ENCODE measurements around the gene GPRC5C.
A peak's percentile ranks its signal among the peaks of the same experiment; 100 is the strongest.
"Not testable (repeated sequence)": the region's sequence is repeated elsewhere in the genome, so short reads cannot be mapped to it uniquely, and the experiment has no call there.

GPRC5C gene, protein sequence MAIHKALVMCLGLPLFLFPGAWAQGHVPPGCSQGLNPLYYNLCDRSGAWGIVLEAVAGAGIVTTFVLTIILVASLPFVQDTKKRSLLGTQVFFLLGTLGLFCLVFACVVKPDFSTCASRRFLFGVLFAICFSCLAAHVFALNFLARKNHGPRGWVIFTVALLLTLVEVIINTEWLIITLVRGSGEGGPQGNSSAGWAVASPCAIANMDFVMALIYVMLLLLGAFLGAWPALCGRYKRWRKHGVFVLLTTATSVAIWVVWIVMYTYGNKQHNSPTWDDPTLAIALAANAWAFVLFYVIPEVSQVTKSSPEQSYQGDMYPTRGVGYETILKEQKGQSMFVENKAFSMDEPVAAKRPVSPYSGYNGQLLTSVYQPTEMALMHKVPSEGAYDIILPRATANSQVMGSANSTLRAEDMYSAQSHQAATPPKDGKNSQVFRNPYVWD

DNA sequence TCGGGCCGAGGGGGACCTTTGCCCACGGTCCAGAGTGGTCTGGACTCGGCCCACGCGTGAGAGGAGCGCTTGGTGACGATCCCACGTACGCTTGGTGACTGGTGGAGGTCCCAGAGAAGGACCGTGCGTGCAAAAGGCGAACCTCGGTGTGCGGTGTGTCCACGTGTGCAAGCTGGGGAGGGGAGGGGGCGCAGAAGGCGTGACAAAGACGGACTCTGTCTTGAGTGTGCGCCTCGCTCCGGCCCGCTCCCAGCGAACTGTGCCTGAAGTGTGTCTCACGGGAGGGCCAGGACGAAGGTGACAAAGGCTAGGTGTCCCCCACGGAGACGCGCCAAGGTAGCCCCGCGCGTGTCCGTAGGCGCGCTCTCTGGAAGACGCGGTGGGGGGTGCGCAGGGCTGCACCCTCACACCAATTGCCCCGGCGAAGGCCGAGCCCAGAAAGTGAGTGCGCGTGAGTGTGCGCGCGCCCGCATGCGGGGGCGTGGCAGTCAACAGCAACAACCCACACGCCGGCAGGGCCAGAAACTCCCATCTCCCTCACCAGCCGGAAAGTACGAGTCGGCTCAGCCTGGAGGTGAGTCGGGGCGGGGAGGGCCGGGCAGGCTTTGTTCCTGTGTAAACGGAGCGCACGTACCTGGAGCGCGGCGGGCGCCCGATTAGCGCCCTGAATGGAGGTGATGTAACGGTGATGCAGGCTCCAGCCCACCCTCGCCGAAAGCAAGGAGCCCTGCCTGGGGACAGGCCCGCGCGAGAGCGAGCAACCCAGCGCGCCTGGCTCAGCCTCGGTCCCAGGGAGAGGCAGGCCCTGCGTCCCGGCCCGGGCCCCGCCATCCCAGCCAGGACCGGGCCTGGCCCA is at the start of gene GPRC5C:
Gene GPRC5C (plus strand): TSS at position 521 of the 856 bp plus-strand sequence. CDS start 7,689 bp downstream, outside the sequence.
- DNase-seq, result peak; percentile 46

DNA sequence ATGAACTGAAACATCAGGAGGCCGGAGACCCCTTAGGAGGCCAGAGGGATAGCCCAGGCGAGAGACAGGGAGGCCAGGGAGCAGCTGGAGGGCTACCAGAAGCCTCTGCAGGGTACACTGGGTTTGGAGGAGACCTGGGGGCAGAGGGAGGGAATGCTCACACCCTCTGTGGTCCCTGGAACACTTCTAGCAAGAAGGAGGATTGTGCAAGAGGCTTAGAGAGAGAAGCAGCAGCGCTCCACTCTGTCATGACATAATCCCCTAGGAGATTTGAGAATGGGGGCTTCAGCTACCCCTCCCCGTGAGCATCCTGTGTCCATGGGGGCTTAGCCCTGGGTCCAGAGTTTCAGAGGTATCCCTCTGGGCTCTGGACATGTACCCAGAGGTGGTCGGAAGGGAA is 48.7 kb upstream of the GPRC5C start:
- no peak for DNase-seq

DNA sequence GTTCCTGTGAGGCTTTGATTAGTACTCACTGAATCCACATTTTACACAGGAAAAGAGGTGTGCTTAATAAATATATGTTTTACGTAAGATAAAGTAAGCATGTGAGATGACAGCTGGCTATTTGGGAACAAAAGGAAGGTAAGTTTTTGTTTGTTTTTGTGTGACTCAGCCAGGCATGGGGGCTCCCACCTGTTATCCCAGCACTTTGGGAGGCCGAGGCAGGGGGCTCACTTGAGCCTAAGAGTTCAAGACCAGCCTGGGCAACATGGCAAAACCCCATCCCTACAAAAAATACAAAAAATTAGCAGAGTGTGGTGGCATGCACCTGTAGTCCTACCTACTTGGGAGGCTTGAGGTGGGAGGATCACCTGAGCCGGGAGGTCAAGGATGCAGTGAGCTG is 46.7 kb upstream of the GPRC5C start:
- no peak for DNase-seq

DNA sequence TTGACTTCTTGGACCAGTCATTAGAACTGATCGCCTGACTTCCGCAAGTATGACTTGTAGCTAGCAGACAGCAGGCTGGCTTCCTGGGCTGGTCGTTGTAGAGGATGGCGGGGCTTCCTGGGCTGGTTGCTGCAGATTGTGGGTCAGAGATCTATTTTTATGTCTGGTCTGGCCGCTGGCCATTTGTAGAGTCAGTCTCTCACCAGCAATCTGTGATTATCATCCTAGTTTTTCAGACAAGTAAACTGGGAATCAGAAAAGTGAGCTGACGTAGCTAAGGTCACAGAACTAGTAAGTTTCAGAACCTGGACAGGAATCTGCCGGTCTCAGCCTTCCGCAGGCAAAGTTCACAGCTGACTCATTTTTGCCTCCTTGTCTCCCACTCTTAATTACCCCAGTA is 45.5 kb upstream of the GPRC5C start:
- no peak for DNase-seq

DNA sequence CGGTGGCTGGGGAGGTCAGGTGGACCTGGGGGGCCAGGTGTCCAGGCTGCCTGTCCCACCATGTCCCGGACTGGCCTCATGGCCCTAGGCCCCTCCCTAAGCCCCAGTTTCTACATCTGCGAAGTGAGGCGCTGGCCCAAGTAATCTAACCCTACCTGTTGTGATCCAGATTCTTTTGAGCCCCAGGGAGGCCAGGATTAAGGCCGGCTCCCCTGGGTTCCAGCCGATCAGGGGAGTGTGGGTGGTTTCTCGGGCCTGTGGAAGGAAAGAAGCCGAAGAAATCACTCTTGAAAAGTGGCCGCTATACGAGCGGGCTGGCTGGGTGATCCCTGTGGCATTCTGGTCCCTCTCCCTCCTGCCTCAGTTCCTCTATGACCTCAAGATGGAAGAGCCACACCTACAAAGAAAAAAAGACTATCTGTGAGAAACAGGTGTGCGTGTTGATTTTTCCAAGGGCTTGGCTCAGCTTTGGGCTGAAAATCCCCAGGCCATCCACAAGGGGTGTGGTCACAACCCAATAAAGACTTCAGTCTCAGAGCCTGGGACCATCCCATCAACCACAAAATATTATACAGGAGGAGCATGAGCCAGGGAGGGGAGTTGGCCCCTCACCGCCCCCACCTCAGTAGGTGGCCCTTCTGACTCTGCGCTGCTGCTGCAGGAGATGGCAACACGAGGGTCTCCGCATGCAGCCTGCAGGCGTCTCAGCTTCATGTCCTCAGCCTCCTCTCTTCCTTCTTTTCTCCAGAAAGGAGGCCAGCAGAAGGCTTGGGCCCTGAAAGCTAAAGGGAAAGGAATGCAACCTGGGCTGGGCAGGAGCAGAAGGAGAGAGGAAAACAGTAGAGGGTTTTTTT is 44.3 kb upstream of the GPRC5C start:
- no peak for DNase-seq

DNA sequence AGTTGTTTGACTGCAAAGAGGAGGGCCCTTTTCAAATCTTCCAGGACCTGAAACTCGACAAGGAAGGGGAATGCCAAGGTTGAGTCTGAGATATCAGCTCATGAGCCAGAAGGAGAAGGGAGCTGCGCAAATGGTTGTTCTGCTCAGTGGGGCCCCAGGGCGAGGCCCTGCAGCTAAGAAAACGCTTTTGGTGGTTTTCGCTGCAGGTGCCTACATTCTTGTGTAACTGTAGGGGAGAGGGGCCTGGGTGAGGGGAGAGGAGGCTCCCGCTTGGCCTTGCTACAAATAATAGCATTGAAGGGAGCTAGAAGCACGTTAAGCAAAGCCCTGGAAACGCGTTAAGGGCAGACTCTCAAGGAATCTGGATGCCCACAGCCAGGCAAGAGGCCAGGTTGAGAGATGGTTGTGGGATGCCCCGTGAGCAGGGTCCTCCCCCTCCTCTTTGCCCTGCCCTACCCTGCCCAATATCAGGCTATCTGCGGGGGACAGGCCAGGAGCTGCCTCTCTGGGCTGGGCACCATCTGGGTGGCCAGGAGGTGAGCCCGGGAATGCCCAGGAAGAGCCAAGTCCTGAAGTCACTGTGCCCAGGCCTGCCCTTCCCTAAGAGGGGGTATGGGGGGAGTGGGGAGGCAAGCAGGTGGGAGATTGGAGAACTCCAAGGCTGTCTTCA is 42.7 kb upstream of the GPRC5C start:
- no peak for DNase-seq

DNA sequence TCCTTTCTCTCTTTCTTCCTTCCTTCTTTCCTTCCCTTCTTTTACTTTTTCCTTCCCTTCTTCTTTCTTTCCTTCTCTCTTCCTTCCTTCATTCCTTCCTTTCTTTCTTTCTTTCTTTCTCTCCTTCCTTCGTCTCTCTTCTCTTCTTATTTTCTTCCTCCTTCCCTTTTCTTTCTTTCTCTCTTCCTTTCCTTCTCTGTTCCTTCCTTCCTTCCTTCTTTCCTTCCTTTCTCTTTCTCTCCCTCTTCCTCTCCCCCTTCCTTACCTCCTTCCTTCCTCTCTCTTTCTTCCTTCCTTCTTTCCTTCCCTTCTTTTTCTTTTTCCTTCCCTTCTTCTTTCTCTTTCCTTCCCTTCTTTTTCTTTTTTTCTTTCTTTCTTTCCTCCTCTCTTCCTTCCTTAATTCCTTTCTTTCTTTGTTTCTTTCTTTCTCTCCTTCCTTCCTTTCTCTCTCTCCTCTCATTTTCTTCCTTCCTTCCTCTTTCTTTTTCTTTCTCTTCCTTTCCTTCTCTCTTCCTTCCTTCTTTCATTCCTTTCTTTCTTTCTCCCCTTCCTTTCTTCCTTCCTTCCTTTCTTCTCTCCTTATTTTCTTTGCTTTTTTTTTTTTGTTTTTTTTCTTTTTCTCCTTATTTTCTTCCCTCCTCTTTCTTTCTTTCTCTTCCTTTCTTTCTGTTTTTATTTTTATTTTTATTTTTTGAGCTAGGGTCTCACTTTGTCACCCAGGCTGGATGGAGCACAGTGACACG is 41.8 kb upstream of the GPRC5C start:
- DNase-seq, result no peak

DNA sequence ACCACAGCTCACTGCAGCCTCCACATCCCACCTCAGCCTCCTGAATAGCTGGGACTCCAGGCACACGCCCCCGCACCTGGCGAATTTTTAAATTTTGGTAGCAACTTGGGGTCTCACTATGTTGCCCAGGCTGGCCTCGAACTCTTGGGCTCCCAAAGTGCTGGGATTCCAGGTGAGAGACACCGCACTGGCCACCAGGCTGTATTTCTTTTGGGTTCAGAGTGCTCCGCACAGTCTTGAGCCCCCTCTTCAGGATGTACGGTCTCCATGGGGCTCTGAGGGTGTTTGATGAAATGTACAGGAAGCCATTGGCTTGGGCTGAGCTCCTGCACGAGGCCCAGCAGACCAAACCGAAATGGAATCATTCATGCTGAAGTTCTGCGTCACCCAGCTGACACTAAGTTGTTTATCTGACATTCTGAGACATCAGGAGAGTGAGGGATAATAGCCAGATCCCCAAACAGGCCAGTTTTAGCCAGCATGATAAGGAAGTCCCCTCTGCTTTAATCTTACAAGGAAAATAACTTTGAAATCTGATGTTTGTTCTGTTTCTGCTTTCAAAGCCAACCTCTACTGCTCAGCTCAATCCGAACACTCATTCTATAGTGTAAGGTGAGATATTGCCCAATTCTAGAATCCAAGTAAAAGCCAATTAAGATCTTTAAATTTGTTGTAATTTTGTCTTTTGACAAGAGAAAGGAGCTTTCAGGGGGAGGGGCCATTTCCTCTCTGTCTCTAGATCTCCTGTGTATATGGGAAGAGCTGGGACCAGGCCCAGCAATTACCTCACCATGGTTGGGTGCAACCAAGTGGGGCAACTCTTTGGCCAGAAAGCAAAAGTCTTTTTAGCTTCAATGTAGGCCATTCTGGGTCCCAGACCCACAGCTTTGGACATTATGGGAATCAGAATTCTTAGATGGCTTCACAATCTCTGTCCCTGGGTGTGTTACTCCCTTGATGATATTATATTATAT is 40.9 kb upstream of the GPRC5C start:
- DNase-seq, result no peak

DNA sequence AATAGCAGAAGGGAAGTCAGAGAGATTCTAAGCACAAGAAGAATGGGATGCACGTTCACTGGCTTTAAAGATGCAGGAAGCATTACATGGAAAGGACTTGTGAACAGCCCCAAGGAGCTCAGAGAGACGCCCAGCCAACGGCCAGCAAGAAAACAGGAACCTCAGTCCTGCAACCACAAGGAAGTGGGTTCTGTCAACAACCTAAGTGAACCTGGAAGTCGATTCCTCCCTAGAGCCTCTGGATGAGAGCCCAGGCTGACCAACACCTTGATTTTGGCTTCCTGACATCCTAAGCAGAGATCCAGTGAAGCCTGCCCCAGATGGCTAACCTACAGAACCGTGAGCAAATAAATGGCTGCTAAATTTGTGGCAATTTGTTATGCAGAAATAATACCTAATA is 40.1 kb upstream of the GPRC5C start:
- no peak for DNase-seq

DNA sequence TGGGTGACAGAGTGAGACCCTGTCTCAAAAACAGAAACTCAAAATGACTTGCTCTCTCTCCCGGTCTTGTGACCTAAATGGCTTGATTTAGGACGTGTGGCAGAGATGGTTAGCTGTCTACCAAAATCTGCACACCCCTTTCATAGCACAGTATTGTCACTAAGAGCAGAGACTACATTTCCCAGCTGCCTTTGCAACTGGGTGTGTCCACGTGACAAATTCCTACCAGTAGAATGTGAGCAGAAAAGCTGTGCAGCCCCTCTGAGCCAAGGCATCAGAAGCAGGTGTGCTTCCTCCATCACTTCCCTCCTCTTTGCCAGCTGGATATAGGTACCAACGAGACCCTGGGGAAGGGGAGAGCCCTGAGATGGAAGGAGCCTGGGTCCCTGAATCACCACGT is 39.0 kb upstream of the GPRC5C start:
- DNase-seq, result no peak

DNA sequence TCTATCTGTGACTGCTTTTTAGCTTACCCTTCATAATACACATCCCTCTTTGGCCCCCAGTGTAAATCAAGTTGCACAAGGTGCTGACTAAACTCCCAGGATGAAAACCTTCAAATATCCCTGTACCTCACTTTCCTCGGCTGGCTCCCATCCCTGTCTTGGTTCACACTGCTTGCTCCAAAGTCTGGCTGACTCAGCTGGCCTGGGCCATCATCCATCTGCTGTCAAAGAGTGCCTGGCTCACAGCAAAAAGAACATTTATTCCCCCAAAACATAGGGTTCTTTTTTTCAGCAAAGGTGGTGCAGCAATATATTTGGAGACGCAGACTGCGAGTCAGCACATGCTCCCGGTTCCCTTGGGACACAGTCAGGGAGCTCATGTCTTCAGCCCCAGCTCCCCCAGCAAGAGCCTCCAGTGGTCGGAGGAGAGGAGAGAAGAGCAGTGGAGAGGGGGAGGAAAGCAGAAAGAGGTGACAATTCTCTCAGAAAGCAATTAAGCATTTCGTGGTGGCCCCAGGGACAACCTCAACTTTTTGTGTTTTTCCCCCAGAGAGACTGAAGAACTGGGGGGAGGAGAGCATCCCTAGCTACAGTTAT is 38.4 kb upstream of the GPRC5C start:
- no peak for DNase-seq

DNA sequence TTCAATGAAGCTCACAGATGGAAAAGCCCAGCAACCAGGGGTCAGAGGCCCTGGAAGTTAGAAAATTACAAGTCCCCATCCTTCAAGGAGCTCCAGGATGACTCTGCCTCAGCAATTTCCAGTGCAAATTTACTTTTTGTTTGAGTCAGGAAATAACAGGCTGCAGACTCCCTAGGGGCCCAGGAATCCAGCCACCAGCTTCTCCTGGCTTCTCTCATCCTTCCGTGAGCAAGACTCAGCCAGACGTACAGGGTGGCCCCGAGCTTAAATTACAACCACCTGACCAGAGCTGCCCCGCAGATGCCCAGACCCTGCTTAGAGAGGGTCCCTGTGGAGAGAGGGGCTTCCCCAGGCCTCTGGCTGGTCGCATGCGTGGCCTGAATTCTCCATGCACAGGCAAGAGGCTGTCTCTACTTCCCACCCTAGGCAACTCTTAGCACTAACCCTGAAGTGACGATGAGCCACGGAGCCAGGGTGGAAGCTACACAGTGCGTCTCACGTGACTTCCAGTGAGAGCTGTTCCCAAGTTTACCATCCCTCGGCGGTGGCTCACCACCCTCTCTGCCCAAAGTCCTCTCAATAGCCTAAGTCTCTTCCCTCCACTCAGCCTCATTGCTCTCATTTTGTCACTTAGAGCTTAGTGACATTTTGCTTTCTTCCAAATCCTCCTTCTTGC is 37.5 kb upstream of the GPRC5C start:
- DNase-seq, result no peak

DNA sequence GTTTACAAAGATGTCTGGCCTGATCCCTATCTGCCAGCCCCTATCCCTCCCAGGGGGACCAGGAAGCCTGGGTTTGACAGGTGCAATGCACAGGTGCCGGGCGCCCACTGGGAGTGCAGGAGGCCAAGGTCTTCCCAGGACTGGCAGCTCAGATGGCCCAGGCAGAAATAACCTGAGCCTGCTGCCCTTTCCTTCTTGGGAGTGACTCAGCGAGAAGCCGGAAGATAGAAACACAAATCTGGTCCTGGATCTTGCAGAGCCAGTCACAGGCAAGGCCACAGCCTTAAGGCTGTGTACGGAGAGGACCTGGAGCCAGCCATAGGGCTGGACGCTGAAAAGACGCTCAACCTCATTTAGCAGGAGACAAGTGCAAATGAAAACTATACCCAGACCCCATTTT is 36.9 kb upstream of the GPRC5C start:
- no peak for DNase-seq

DNA sequence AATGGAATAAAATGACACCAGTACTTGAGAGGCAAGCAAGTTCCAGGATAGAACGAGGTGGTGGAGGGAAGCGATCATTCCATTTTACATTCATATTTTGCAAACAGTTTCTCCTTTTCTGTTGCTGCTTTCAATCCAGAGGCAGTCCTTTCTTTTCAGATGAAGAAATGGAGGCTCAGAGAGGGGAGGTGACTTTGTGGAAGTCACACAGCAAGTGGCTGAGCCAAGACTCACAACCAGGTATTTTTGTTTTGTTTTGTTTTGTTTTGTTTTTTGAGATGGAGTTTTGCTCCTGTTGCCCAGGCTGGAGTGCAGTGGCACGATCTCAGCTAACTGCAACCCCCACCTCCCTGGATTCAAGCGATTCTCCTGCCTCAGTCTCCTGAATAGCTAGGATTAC is 35.3 kb upstream of the GPRC5C start:
- no peak for DNase-seq

DNA sequence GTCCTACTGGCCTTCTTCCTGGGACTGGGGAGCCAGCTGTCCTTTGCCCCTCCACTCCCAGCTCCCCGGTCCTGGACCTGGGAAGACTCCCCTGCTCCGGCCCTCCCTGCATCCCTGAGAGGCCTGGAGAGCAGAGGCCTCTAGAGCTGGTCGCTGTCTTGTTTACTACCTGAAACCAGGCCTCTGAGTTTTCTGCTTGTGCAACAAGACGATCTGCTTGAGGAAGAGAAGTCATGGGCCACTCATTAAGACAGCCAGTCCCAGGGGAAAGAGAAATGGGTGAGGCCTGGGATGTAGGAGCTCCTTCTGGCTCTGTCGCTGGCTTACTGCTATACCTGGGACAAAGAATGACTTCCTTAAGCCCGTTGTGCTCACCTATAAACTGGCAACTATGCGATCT is 29.8 kb upstream of the GPRC5C start:
- no peak for DNase-seq

DNA sequence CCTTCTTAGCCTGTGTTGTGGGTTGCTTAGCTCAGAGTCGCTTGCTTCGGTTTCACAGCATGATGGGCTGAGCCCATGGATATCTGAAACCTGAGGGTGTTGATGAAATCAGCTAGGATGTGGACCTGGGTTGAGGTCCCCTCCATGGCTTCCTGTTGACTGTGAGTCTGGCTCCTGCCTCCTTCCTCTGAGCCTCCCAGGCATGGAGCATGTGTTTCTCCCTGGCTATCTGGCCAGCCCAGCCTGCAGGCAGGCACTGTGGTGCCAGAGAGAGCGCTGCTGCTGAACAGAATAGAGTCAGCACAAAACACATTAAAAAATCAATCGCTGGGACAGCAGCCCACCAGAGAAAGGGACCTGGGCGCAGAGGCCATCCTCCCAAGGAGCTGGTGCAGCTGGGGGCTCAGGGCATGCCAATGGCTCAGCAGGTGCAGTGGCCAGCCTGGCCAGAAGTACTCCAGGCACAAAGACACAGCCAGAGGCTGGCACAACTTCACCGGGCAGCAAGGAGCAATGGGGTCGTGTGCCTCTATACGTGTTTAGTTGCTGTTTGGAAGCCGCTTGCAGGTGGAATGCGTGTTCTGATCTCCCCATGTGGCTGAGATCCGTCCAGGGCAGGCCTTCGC is 28.3 kb upstream of the GPRC5C start:
- DNase-seq, result no peak

DNA sequence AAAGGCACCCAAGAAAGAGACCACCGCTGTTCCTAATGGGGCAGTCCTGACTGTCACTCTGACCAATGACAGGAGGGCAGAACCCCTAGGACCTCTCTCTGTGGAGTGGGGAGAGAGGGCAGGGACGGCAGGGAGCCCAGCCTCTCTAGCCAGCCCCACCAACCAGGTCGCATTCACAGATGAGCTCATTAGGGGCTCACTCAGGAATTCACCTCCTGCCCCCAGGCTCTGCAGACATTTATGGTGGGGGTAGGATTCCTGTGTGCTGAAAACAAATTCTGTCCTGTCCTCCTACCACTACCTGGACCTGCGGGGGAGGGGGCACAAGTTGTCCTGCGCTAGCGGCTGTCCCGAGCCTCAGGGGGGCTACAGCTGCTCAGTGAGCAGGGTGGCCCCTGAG is 27.7 kb upstream of the GPRC5C start:
- no peak for DNase-seq

DNA sequence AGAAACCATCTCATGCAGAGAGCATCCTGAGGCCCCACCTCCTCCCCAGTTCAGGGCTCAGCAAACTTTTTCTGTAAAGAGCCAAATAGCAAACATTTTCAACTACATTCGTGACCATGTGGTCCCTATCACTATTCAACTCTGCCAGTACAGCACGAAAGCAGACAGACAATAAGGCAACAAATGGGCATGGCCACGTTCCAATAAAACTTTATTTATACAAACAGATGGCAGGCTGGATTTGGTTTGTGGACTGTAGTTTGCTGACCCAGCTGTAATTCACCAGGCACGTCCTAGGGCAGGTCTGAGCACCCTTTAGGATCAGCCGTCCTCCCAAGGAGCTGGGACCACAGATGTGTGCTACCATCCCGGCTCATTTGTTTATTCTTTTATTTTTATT is 27.1 kb upstream of the GPRC5C start:
- no peak for DNase-seq

DNA sequence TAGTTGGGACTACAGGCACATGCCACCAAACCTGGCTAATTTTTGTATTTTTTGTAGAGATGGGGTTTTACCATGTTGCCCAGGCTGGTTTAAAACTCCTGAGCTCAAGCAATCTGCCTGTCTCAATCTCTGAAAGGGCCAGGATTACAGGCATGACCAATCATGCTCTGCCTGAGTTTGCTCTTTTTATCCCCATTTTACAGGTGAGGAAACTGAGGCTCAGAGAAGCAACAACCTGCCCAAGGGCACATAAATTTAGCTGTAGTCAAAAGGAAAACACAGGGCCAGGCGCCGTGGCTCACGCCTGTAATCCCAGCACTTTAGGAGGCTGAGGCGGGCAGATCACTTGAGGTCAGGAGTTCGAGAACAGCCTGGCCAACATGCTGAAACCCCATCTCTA is 26.6 kb upstream of the GPRC5C start:
- DNase-seq, result not testable (repeated sequence)
